Activated CD4-positive, alpha-beta T cell treated with anti-CD3 and anti-CD28 coated beads, Interleukin-2, amount 10 ng/mL, durations not matched to agents 7 days and 5 days (primary cell): ENCODE measurements around the gene RCE1. TPM values are rescaled to one million over a fixed set of nuclear protein-coding genes. Genes with fewer than 3 reads are reported as not detected.

Experiments
- CTCF ChIA-PET: fragments of 350-600 bp; sonication (Branson Sonifier 250); formaldehyde crosslinking; loops from one replicate; lab custom pipeline; 2021; ENCODE audit warnings: antibody characterized with exemption; lab: Charles Lee
- POLR2A ChIA-PET: fragments of 350-600 bp; sonication (Branson Sonifier 250); formaldehyde crosslinking; loops from one replicate; lab custom pipeline; 2021; ENCODE audit warnings: antibody characterized with exemption; lab: Charles Lee
- DNase-seq: peaks from one replicate; pipeline ENCODE4 v3.0.0-alpha.2; 2020
- H3K27ac Mint-ChIP-seq: one replicate; pipeline ENCODE4 v1.8.0; 2021; ENCODE audit warnings: mild to moderate bottlenecking, moderate library complexity, mixed read lengths
- H3K27me3 Mint-ChIP-seq: one replicate; pipeline ENCODE4 v1.8.0; 2021; ENCODE audit warnings: mixed read lengths
- H3K36me3 Mint-ChIP-seq: one replicate; pipeline ENCODE4 v1.8.0; 2021; ENCODE audit warnings: low read depth, mixed read lengths
- H3K4me1 Mint-ChIP-seq: one replicate; pipeline ENCODE4 v1.8.0; 2021; ENCODE audit warnings: mixed read lengths
- H3K4me3 Mint-ChIP-seq: one replicate; pipeline ENCODE4 v1.8.0; 2021; ENCODE audit warnings: mild to moderate bottlenecking, moderate library complexity, mixed read lengths
- H3K9me3 Mint-ChIP-seq: one replicate; pipeline ENCODE4 v1.8.0; 2021; ENCODE audit warnings: mixed read lengths
- total RNA-seq, 2 experiments: library from RNA; stranded (reverse); gene quantifications; one replicate each; pipeline ENCODE4 v1.2.3, GENCODE V29; 2021

The RCE1 gene
- total RNA-seq, 2 experiments from 2014 or later, result 23.1 to 23.7 TPM

- ChIA-PET CTCF (interaction anchor here (0.9 kb wide), 1 partner anchor 27 kb away, joined by 4 read pairs; the partner anchor contains the start of gene RCE1), POLR2A (no interaction called here)
- Mint-ChIP-seq H3K4me3 (no peak overlapping the region), H3K27me3 (peaks cover 3% of the 10 kb centered on the region), H3K9me3 (no peaks in the 10 kb centered on the region), H3K27ac (no peak overlapping the region), H3K4me1 (peaks cover 12% of the 10 kb centered on the region), H3K36me3 (no peaks in the 10 kb centered on the region)
- no peak for DNase-seq
Observed at GRCh38 chr11:66870131-66870530, 26.9 kb downstream of the RCE1 start.

GRCh38 chr11:66870616-66871520 lies 27.6 kb downstream of the RCE1 start:
- POLR2A ChIA-PET, result no interaction called here
- peaks cover 12% of the 10 kb centered on the region for H3K4me1 Mint-ChIP-seq
- CTCF ChIA-PET, result interaction anchor here (0.9 kb wide), 1 partner anchor 27 kb away, joined by 4 read pairs; the partner anchor contains the start of gene RCE1
- no peak overlapping the region for H3K4me3 Mint-ChIP-seq
- no peaks in the 10 kb centered on the region for H3K9me3 Mint-ChIP-seq
- H3K36me3 Mint-ChIP-seq, result no peaks in the 10 kb centered on the region
- peaks cover 3% of the 10 kb centered on the region for H3K27me3 Mint-ChIP-seq
- no peak for DNase-seq
- no peak overlapping the region for H3K27ac Mint-ChIP-seq

GRCh38 chr11:66871521-66871901 lies 28.3 kb downstream of the RCE1 start:
- no peaks in the 10 kb centered on the region for H3K9me3 Mint-ChIP-seq
- H3K27me3 Mint-ChIP-seq, result peaks cover 3% of the 10 kb centered on the region
- DNase-seq, result no peak
- no peak overlapping the region for H3K4me3 Mint-ChIP-seq
- no peaks in the 10 kb centered on the region for H3K36me3 Mint-ChIP-seq
- POLR2A ChIA-PET, result no interaction called here
- CTCF ChIA-PET, result no interaction called here
- H3K4me1 Mint-ChIP-seq, result peaks cover 12% of the 10 kb centered on the region
- H3K27ac Mint-ChIP-seq, result no peak overlapping the region

- H3K4me3 Mint-ChIP-seq, result no peak overlapping the region
- no peak for DNase-seq
- CTCF ChIA-PET, result no interaction called here
Observed at GRCh38 chr11:66874232-66874631, 31.0 kb downstream of the RCE1 start.

GRCh38 chr11:66875378-66875777 lies 32.1 kb downstream of the RCE1 start:
- Mint-ChIP-seq H3K27ac (no peak overlapping the region), H3K4me1 (peaks cover 5% of the 10 kb centered on the region), H3K27me3 (peaks cover 3% of the 10 kb centered on the region), H3K4me3 (no peak overlapping the region), H3K36me3 (no peaks in the 10 kb centered on the region), H3K9me3 (no peaks in the 10 kb centered on the region)
- POLR2A ChIA-PET, result no interaction called here
- DNase-seq, result no peak
- CTCF ChIA-PET, result no interaction called here

More at GRCh38 chr11:66874232-66874631, 31.0 kb downstream of the RCE1 start:
- no peaks in the 10 kb centered on the region for H3K9me3 Mint-ChIP-seq
- no peaks in the 10 kb centered on the region for H3K36me3 Mint-ChIP-seq
- POLR2A ChIA-PET, result no interaction called here
- H3K27me3 Mint-ChIP-seq, result peaks cover 3% of the 10 kb centered on the region
- peaks cover 5% of the 10 kb centered on the region for H3K4me1 Mint-ChIP-seq
- H3K27ac Mint-ChIP-seq, result peak overlapping the region; percentile 52

- no peaks in the 10 kb centered on the region for H3K36me3 Mint-ChIP-seq
- no peak overlapping the region for H3K27ac Mint-ChIP-seq
- POLR2A ChIA-PET, result no interaction called here
- CTCF ChIA-PET, result no interaction called here
- H3K27me3 Mint-ChIP-seq, result peaks cover 3% of the 10 kb centered on the region
- DNase-seq, result no peak
- no peaks in the 10 kb centered on the region for H3K9me3 Mint-ChIP-seq
- no peak overlapping the region for H3K4me3 Mint-ChIP-seq
- peaks cover 13% of the 10 kb centered on the region for H3K4me1 Mint-ChIP-seq
Observed at GRCh38 chr11:66877588-66878385, 34.5 kb downstream of the RCE1 start.

GRCh38 chr11:66878474-66878873 lies 35.2 kb downstream of the RCE1 start:
- ChIA-PET POLR2A (no interaction called here), CTCF (interaction anchor here (0.5 kb wide), 1 partner anchor 220 kb away, joined by 3 read pairs; no protein-coding TSS in a partner anchor)
- Mint-ChIP-seq H3K9me3 (no peaks in the 10 kb centered on the region), H3K27me3 (peaks cover 3% of the 10 kb centered on the region), H3K4me3 (no peak overlapping the region), H3K36me3 (no peaks in the 10 kb centered on the region), H3K4me1 (peaks cover 13% of the 10 kb centered on the region), H3K27ac (no peak overlapping the region)
- no peak for DNase-seq

- ChIA-PET CTCF (interaction anchor here (0.5 kb wide), 1 partner anchor 219 kb away, joined by 3 read pairs; no protein-coding TSS in a partner anchor), POLR2A (no interaction called here)
- Mint-ChIP-seq H3K27me3 (peaks cover 3% of the 10 kb centered on the region), H3K36me3 (no peaks in the 10 kb centered on the region), H3K4me1 (peaks cover 13% of the 10 kb centered on the region), H3K4me3 (no peak overlapping the region), H3K27ac (no peak overlapping the region), H3K9me3 (no peaks in the 10 kb centered on the region)
- DNase-seq, result no peak
Observed at GRCh38 chr11:66879000-66879399, 35.8 kb downstream of the RCE1 start.

- Mint-ChIP-seq H3K9me3 (no peaks in the 10 kb centered on the region), H3K4me3 (no peak overlapping the region), H3K27ac (no peak overlapping the region), H3K27me3 (no peaks in the 10 kb centered on the region), H3K36me3 (no peaks in the 10 kb centered on the region), H3K4me1 (peaks cover 13% of the 10 kb centered on the region)
- ChIA-PET CTCF (interaction anchor here (0.6 kb wide), 1 partner anchor 88 kb away, joined by 3 read pairs; no protein-coding TSS in a partner anchor), POLR2A (no interaction called here)
- DNase-seq, result no peak
Observed at GRCh38 chr11:66879583-66879982, 36.3 kb downstream of the RCE1 start.

GRCh38 chr11:66879999-66880398 lies 36.8 kb downstream of the RCE1 start:
- peaks cover 13% of the 10 kb centered on the region for H3K4me1 Mint-ChIP-seq
- no peaks in the 10 kb centered on the region for H3K36me3 Mint-ChIP-seq
- H3K27ac Mint-ChIP-seq, result no peak overlapping the region
- ChIA-PET CTCF (interaction anchor here (0.6 to 1.3 kb wide), 2 partner anchors 55 to 89 kb away, joined by 3 to 4 read pairs; no protein-coding TSS in a partner anchor), POLR2A (no interaction called here)
- H3K27me3 Mint-ChIP-seq, result no peaks in the 10 kb centered on the region
- DNase-seq, result no peak
- no peak overlapping the region for H3K4me3 Mint-ChIP-seq
- H3K9me3 Mint-ChIP-seq, result no peaks in the 10 kb centered on the region

- ChIA-PET POLR2A (no interaction called here), CTCF (interaction anchor here (0.8 to 1.3 kb wide), 3 partner anchors 55 to 442 kb away, joined by 3 to 4 read pairs (median 4); partner anchors contain the start of gene MRPL11)
- Mint-ChIP-seq H3K27me3 (no peaks in the 10 kb centered on the region), H3K36me3 (no peaks in the 10 kb centered on the region), H3K4me3 (no peak overlapping the region), H3K27ac (no peak overlapping the region), H3K9me3 (no peaks in the 10 kb centered on the region), H3K4me1 (peaks cover 13% of the 10 kb centered on the region)
- no peak for DNase-seq
Observed at GRCh38 chr11:66880496-66881450, 37.5 kb downstream of the RCE1 start.

- DNase-seq, result no peak
- Mint-ChIP-seq H3K4me1 (peaks cover 13% of the 10 kb centered on the region), H3K36me3 (no peaks in the 10 kb centered on the region), H3K27me3 (no peaks in the 10 kb centered on the region), H3K9me3 (no peaks in the 10 kb centered on the region), H3K4me3 (no peak overlapping the region), H3K27ac (no peak overlapping the region)
- ChIA-PET POLR2A (no interaction called here), CTCF (interaction anchor here (0.5 to 1.3 kb wide), 4 partner anchors 54 to 443 kb away, joined by 3 to 6 read pairs (median 4); partner anchors contain the start of gene MRPL11)
Observed at GRCh38 chr11:66881451-66881835, 38.2 kb downstream of the RCE1 start.
